HG03103 (cell line): Measurements from ENCODE around the gene SNAPC1.
A peak's percentile ranks its signal among the peaks of the same experiment; 100 is the strongest.

Experiments used
- ATAC-seq: cut with Tn5 transposase; IDR thresholded peaks from one replicate; pipeline ENCODE4 v1.9.1; 2021; ENCODE audit warnings: low read depth; ENCODE audit not compliant: unreplicated experiment

SNAPC1 gene

GRCh38 chr14:61761959-61762786 is at the start of gene SNAPC1:
TSS of gene SNAPC1 (plus strand) at chr14:61762420. CDS start at chr14:61762461, 41 bp downstream.
- peak; percentile 98 for ATAC-seq

GRCh38 chr14:61713724-61714437 is 48.3 kb upstream of the SNAPC1 start:
- ATAC-seq: no peak

- ATAC-seq: no peak
Measured at GRCh38 chr14:61716956-61717355, 45.3 kb upstream of the SNAPC1 start.

GRCh38 chr14:61718039-61718438 is 44.2 kb upstream of the SNAPC1 start:
- no peak for ATAC-seq

- no peak for ATAC-seq
Measured at GRCh38 chr14:61719344-61720293, 42.6 kb upstream of the SNAPC1 start.

- no peak for ATAC-seq
Measured at GRCh38 chr14:61720294-61720661, 41.9 kb upstream of the SNAPC1 start.

GRCh38 chr14:61720741-61721140 is 41.5 kb upstream of the SNAPC1 start:
- ATAC-seq: no peak

GRCh38 chr14:61724133-61724532 is 38.1 kb upstream of the SNAPC1 start:
- ATAC-seq: no peak

GRCh38 chr14:61726778-61727658 is 35.2 kb upstream of the SNAPC1 start:
- no peak for ATAC-seq

GRCh38 chr14:61730756-61731373 is 31.4 kb upstream of the SNAPC1 start:
- ATAC-seq: no peak

- ATAC-seq: no peak
Measured at GRCh38 chr14:61733972-61734371, 28.2 kb upstream of the SNAPC1 start.

GRCh38 chr14:61736751-61737150 is 25.5 kb upstream of the SNAPC1 start:
- ATAC-seq: no peak

- no peak for ATAC-seq
Measured at GRCh38 chr14:61737915-61738314, 24.3 kb upstream of the SNAPC1 start.

- no peak for ATAC-seq
Measured at GRCh38 chr14:61739133-61739532, 23.1 kb upstream of the SNAPC1 start.

GRCh38 chr14:61742371-61742770 is 19.8 kb upstream of the SNAPC1 start:
- no peak for ATAC-seq

GRCh38 chr14:61744238-61744637 is 18.0 kb upstream of the SNAPC1 start:
- no peak for ATAC-seq

GRCh38 chr14:61746346-61746745 is 15.9 kb upstream of the SNAPC1 start:
- ATAC-seq: peak; percentile 27

- no peak for ATAC-seq
Measured at GRCh38 chr14:61746881-61747280, 15.3 kb upstream of the SNAPC1 start.

GRCh38 chr14:61747342-61747741 is 14.9 kb upstream of the SNAPC1 start:
- no peak for ATAC-seq
